Mononuclear cell (primary cell): ENCODE results near the gene CDKN2A. TPM values are rescaled to one million over a fixed set of nuclear protein-coding genes. Genes with fewer than 3 reads are reported as not detected.

ENCODE experiments used
- total RNA-seq: library from RNA; depleted of rRNA; stranded (reverse); fragments of >200 nt; gene quantifications from one replicate; pipeline ENCODE4 v1.2.3, GENCODE V29; 2012

CDKN2A gene
- total RNA-seq, 1 donor: 1.2 TPM

Other genes with a start within 250 kb of the CDKN2A start
- 11.9 TPM for gene MTAP, start 191.8 kb downstream of the CDKN2A start, total RNA-seq
- gene CDKN2B-AS1, start 399 bp upstream of the CDKN2A start, total RNA-seq: 2.1 TPM
- gene CDKN2B, start 14.9 kb upstream of the CDKN2A start, total RNA-seq: 0.63 TPM